GM18867 (cell line): ENCODE results near the gene ZNF486.
"Not testable (repeated sequence)": the region's sequence is repeated elsewhere in the genome, so short reads cannot be mapped to it uniquely, and the experiment has no call there.

Source experiments
- ATAC-seq: cut with Tn5 transposase; IDR thresholded peaks from one replicate; pipeline ENCODE4 v1.9.1; 2021; ENCODE audit warnings: mild to moderate bottlenecking, moderate library complexity; ENCODE audit not compliant: unreplicated experiment

The ZNF486 gene

DNA sequence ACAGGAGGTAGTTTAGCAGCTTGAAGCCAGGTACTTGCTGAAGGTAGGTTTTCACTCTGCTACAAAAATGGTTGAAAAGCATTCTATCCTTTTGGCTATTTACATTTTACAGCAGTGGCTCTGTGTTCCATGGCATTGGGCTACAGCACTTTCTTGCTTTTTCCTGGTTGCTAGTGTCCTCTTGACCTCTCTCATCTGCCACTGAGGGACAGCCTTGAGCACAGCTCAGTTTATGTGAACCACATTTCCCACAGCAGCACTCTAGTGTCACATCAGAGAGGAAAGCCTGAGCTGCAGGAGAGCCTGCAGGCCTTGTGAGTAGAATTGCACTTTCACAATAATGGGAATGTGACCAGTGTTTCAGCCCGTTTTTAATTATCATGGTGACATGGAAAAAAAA, 54.6 kb downstream of the ZNF486 start:
- not testable (repeated sequence) for ATAC-seq

DNA sequence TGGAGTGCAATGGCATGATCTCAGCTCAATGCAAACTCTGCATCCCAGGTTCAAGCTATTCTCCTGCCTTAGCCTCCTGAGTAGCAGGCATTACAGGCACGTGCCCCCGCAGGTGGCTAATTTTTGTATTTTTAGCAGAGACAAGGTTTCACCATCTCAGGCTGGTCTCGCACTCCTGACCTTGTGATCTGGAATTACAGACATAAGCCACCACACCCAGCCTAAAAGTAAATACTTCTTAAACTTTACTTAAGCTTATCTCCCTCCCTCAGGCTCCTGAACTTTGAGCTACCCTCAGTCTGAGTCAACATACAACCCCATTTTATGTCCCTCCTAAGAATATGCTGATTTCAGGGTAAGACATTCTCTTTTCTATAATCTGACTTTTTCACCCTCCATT, 66.1 kb downstream of the ZNF486 start:
- no peak for ATAC-seq

DNA sequence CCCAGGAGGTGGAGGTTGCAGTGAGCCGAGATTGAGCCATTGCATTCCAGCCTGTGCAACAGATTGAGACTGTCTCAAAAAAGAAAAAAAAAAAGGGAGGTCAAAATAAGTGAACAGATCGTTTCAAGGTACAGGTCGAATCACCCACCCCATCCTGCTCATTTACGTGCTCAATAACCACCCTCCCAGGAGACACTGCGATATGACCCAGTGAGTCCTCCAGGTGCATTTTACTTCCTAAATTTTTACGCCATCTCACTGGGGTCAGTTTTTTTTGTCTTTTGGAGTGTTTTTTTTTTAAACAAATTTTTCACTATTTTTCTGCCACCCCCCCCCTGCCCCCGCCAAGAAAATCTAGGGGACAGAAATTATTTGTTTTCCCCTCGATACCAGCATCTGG, 68.1 kb downstream of the ZNF486 start:
- no peak for ATAC-seq

DNA sequence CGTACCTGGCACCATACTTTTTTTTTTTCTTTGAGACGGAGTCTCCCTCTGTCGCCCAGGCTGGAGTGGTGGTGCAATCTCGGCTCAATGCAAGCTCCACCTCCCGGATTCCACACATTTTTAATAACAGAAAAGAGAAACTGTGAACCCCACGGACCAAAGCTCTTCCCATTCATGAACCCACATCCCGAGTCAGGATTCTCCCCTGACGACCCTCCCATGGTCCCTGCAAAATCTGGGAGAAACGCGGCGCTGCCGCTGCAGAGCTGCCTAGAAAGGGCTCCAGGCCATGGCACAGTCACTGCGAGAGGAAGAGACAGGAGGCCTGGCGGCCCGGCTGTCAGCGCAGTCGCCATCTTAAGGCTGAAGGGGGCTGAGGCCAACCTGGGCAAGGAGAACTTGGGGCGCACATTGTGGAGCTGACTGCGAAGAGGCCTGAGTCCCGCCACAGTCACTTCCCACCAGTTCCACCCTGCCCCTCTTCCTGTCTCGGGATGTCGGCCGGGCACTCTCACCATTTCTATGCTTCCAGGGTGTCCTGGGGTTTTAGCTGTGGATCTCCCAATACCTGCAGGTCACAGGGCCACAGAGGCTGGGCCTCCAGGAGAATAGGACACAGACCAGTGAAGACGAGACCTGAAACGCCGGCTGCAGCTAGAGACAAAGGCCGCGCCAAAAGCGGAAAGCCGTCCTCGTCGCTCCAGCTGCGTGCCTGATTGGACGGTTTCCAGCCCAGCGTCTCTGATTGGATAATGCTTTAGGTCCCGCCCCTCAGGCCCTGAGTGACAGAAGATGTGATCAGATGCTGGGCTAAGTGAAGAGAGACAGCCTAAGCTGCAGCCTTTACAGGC, 71.0 kb downstream of the ZNF486 start:
- ATAC-seq = no peak

DNA sequence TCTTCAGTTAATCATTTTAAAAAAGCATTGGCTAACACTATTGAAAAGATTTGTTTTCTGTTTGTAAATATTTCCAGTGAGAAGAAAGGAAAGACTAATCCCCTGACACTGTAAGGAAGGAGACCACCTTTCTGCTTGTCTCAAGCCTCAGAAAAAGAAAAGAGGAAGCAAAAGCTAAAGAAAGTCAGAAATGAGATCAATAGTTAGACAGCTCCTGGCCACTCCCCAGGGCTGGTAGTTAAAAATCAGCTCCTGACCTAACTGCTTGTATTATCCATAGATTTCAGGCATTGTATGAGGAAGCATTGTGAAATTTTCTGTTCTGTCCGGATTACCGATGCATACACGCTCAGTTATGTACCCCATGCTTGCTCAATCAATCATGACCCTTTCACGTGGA, 76.6 kb downstream of the ZNF486 start:
- ATAC-seq = no peak

GRCh38 chr19:20244356-20244755, 77.3 kb downstream of the ZNF486 start:
- ATAC-seq = no peak

DNA sequence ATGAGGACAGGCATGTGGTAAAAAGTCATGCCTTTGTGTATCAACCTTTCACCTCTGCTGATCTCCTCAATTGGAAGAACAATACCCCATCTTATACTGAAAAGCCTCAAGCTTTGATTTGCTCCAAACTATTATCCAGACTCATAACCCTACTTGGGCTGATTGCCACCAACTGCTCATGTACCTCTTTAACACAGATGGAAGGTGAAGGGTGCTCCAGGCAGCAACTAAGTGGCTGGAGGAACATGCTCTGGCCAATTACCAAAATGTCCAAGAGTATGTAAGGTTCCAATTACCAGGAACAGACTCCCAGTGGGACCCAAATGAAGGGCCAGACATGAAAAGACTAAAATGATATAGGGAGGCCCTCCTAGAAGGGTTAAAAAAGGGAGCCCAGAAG, 78.3 kb downstream of the ZNF486 start:
- ATAC-seq = no peak

DNA sequence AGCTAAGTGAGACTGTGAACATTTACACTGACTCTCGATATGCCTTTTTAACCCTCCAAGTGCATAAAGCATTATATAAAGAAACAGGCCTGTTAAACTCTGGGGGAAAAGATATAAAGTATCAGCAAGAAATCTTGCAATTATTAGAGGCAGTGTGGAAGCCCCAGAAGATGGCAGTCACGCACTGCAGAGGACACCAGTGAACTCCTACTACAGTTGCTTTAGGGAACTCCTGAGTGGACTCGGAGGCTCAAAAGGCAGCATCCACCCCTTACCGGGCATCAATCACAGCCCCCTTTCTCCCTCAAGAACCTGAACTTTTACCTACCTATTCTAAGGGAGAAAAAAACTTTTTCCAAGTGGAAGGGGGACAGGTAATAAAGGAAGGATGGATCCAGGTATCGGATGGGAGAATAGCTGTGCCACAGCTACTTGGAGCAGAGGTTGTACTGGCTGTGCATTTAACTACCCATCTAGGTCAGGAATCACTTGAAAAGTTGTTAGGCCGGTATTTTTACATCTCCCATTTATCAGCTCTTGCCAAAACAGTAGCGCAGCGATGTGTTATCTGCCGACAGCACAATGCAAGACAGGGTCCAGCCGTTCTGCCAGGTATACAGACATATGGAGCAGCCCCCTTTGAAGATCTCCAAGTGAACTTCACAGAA, 80.1 kb downstream of the ZNF486 start:
- ATAC-seq = no peak

- ATAC-seq = not testable (repeated sequence)
Measured at GRCh38 chr19:20248258-20248657, 81.2 kb downstream of the ZNF486 start.
